Measurements from ENCODE around the gene SLC22A6.

DNA sequence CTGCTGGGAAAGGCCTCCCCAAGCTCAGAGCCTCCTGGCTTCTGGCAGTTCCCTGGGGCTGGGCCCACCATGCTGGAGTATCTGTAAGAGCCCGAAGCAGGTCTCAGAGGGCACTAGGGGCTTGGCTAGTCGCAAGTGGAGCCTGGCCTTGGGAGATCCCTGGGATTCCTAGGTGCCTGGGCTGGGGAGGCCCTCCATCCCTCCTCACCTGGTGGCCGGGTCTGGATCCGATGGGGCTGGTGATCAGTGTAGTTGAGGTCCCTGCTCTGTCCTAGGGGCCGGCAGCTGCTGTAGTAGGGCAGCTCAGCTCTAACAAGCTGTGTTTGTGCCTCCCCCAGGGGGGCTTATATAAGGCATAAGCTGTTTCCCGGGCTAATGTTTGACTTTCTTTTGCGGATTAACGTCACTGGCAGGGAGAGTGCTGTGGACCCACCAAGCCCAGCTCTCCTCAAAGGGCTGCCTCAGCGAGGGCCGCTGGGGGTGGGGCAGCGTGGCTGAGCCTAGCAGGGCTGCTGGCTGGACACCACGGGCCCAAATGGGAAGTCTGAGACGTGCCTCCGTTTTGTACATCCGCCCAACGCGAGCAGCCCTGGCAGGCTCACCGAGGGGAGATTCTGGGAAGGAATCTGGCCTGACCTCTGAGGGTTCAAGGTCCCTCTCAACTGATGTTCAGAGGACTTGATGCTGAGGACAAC is 30.9 kb upstream of the SLC22A6 start, which contains the start of gene SLC22A8:
- TF ChIP-seq, protein P1, sequence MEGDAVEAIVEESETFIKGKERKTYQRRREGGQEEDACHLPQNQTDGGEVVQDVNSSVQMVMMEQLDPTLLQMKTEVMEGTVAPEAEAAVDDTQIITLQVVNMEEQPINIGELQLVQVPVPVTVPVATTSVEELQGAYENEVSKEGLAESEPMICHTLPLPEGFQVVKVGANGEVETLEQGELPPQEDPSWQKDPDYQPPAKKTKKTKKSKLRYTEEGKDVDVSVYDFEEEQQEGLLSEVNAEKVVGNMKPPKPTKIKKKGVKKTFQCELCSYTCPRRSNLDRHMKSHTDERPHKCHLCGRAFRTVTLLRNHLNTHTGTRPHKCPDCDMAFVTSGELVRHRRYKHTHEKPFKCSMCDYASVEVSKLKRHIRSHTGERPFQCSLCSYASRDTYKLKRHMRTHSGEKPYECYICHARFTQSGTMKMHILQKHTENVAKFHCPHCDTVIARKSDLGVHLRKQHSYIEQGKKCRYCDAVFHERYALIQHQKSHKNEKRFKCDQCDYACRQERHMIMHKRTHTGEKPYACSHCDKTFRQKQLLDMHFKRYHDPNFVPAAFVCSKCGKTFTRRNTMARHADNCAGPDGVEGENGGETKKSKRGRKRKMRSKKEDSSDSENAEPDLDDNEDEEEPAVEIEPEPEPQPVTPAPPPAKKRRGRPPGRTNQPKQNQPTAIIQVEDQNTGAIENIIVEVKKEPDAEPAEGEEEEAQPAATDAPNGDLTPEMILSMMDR (IDR thresholded peaks at IDR 0.05), result no peak
- TF ChIP-seq POLR2A (IDR thresholded peaks at IDR 0.05), result no peak
